Sigmoid colon (tissue), 7 donors: Measurements from ENCODE around the gene SYNPO. TPM values are rescaled to one million over a fixed set of nuclear protein-coding genes. Genes with fewer than 3 reads are reported as not detected.

Experiments
- DNase-seq: peaks from one replicate; pipeline ENCODE4 v3.0.0-alpha.2; 2019
- H3K27ac ChIP-seq, 4 donors: fragments of 200-600 bp; sonication (generic); one replicate each; pipeline ENCODE4 v1.5.1; 2016 to 2019; ENCODE audit warnings: mild to moderate bottlenecking in 1 of 4
- H3K27me3 ChIP-seq, 3 donors: fragments of 200-600 bp; sonication (generic); one replicate each; pipeline ENCODE4 v1.5.1; 2019; ENCODE audit warnings: mild to moderate bottlenecking in 1 of 3
- H3K36me3 ChIP-seq, 4 donors: fragments of 200-600 bp; sonication (generic); one replicate each; pipeline ENCODE4 v1.5.1; 2016 to 2019
- H3K4me1 ChIP-seq, 4 donors: fragments of 200-600 bp; sonication (generic); one replicate each; pipeline ENCODE4 v1.5.1; 2017 to 2019
- H3K4me3 ChIP-seq, 4 donors: fragments of 200-600 bp; sonication (generic); one replicate each; pipeline ENCODE4 v1.5.1; 2017 to 2019; ENCODE audit warnings: mild to moderate bottlenecking in 2 of 4, moderate library complexity in 1 of 4
- H3K9me3 ChIP-seq, 4 donors: fragments of 200-600 bp in 3 of 4; sonication (generic) in 3 of 4; one replicate each; pipeline versions ENCODE4 v1.5.1 to v1.6.1; 2013 to 2019
- CTCF ChIP-seq, 4 experiments: fragments of 450-650 bp in 3 of 4; fragments of 200-600 bp in 1 of 4; IDR thresholded peaks; one replicate each; pipeline ENCODE4 v1.5.1; 2016 to 2019; ENCODE audit warnings: antibody characterized with exemption in 4 of 4, mild to moderate bottlenecking in 3 of 4, moderate library complexity in 2 of 4
- EP300 ChIP-seq, 4 donors: sonication (generic); formaldehyde crosslinking; IDR thresholded peaks; one replicate each; pipeline ENCODE4 v1.6.1; 2017; ENCODE audit warnings: antibody characterized with exemption in 4 of 4
- POLR2A ChIP-seq, 2 donors: fragments of 450-650 bp; IDR thresholded peaks; one replicate each; pipeline ENCODE4 v1.6.1; 2016; ENCODE audit warnings: antibody characterized with exemption in 2 of 2, mild to moderate bottlenecking in 2 of 2, moderate library complexity in 2 of 2
- POLR2AphosphoS5 ChIP-seq, 4 donors: sonication (generic); formaldehyde crosslinking; IDR thresholded peaks; one replicate each; pipeline ENCODE4 v1.6.1; 2017; ENCODE audit warnings: antibody characterized with exemption in 4 of 4
- WGBS, 2 donors: extraction: QIAGEN DNeasy Blood & Tissue Kit; methylation state at CpG; one replicate each; pipeline ENCODE4 v1.1.7; 2013; 5-methylcytosine and 5-hydroxymethylcytosine counted together
- intact Hi-C: fragments of 100-400 bp; cut with DNase I; formaldehyde crosslinking; loops from one replicate; pipeline ENCODE4 v1.15.1; 2023
- polyA plus RNA-seq, 3 donors: library from polyadenylated mRNA; stranded (reverse); fragments of 200-250 nt; gene quantifications; one replicate each; pipeline ENCODE4 v1.2.3, GENCODE V29; 2013
- total RNA-seq, 4 donors: library from RNA; depleted of rRNA; stranded (reverse); fragments of >200 nt; gene quantifications; one replicate each; pipeline ENCODE4 v1.1.0, GENCODE V29; 2016
- donor health status: healthy with polysubstance abuse.
- donor health status: Bipolar disorder and iron deficiency.
- donor health status: healthy.

Gene SYNPO
- total and polyA plus RNA-seq, 7 donors = 7.1 to 30.1 (median 18.6) TPM

- no peaks in the 10 kb centered on the region for H3K36me3 ChIP-seq
- peak overlapping the region in 1 of 4 donors; percentile 22 for H3K27ac ChIP-seq
- no peak for TF ChIP-seq POLR2AphosphoS5 (IDR thresholded peaks at IDR 0.05)
- no peak for TF ChIP-seq CTCF (IDR thresholded peaks at IDR 0.05)
- no peak for TF ChIP-seq POLR2A (IDR thresholded peaks at IDR 0.05)
- no peak for TF ChIP-seq EP300 (IDR thresholded peaks at IDR 0.05)
- no peak overlapping the region for H3K4me3 ChIP-seq
- no peak for DNase-seq
- no peaks in the 10 kb centered on the region for H3K9me3 ChIP-seq
- intact Hi-C loops = no loop called here
- H3K4me1 ChIP-seq = peaks cover 0 to 72% (median 44%) of the 10 kb centered on the region in 4 donors
- H3K27me3 ChIP-seq = no peaks in the 10 kb centered on the region
- 84 to 89% methylated on average over 6 of the region's 6 CpGs for WGBS, 2 donors
Observed at GRCh38 chr5:150630016-150630415, 10.4 kb upstream of the SYNPO start.

- H3K9me3 ChIP-seq = no peaks in the 10 kb centered on the region
- no peak overlapping the region for H3K4me3 ChIP-seq
- H3K27me3 ChIP-seq = no peaks in the 10 kb centered on the region
- TF ChIP-seq POLR2AphosphoS5 (IDR thresholded peaks at IDR 0.05) = no peak
- no peak for TF ChIP-seq EP300 (IDR thresholded peaks at IDR 0.05)
- TF ChIP-seq CTCF (IDR thresholded peaks at IDR 0.05) = no peak
- no peak for TF ChIP-seq POLR2A (IDR thresholded peaks at IDR 0.05)
- peaks cover 0 to 70% (median 39%) of the 10 kb centered on the region in 4 donors for H3K4me1 ChIP-seq
- 84 to 89% methylated on average over 9 of the region's 9 CpGs for WGBS, 2 donors
- peak overlapping the region in 2 of 4 donors; percentile 22 to 52 for H3K27ac ChIP-seq
- intact Hi-C loops = no loop called here
- DNase-seq = no peak
- no peaks in the 10 kb centered on the region for H3K36me3 ChIP-seq
Observed at GRCh38 chr5:150630461-150631325, 9.8 kb upstream of the SYNPO start.

- intact Hi-C loops = no loop called here
- H3K27ac ChIP-seq = peak overlapping the region in 2 of 4 donors; percentile 27 to 52
- H3K4me3 ChIP-seq = no peak overlapping the region
- DNase-seq = no peak
- H3K4me1 ChIP-seq = peaks cover 0 to 68% (median 36%) of the 10 kb centered on the region in 4 donors
- WGBS, 2 donors = 93 to 95% methylated on average over 6 of the region's 6 CpGs
- H3K9me3 ChIP-seq = no peaks in the 10 kb centered on the region
- H3K27me3 ChIP-seq = no peaks in the 10 kb centered on the region
- TF ChIP-seq CTCF (IDR thresholded peaks at IDR 0.05) (no peak), POLR2A (IDR thresholded peaks at IDR 0.05) (no peak), POLR2AphosphoS5 (IDR thresholded peaks at IDR 0.05) (no peak), EP300 (IDR thresholded peaks at IDR 0.05) (no peak)
- no peaks in the 10 kb centered on the region for H3K36me3 ChIP-seq
Observed at GRCh38 chr5:150631326-150631701, 9.1 kb upstream of the SYNPO start.

GRCh38 chr5:150632305-150633160 lies 7.9 kb upstream of the SYNPO start:
- no peak overlapping the region for H3K4me3 ChIP-seq
- 74% methylated on average over 10 of the region's 10 CpGs for WGBS, 2 donors
- H3K9me3 ChIP-seq = no peaks in the 10 kb centered on the region
- intact Hi-C loops = no loop called here
- H3K27ac ChIP-seq = peak overlapping the region; percentile 14 to 52 (median 25)
- DNase-seq = no peak
- TF ChIP-seq POLR2A (IDR thresholded peaks at IDR 0.05) (no peak), CTCF (IDR thresholded peaks at IDR 0.05) (no peak), POLR2AphosphoS5 (IDR thresholded peaks at IDR 0.05) (no peak), EP300 (IDR thresholded peaks at IDR 0.05) (no peak)
- no peaks in the 10 kb centered on the region for H3K36me3 ChIP-seq
- peaks cover 0 to 68% (median 37%) of the 10 kb centered on the region in 4 donors for H3K4me1 ChIP-seq
- no peaks in the 10 kb centered on the region for H3K27me3 ChIP-seq
